Spleen (tissue), 7 donors: ENCODE data around the gene SUN5.

Experiments used
- POLR2A ChIP-seq, 3 donors: fragments of 450-650 bp; IDR thresholded peaks; one replicate each; pipeline ENCODE4 v1.5.1; 2017; ENCODE audit warnings: antibody characterized with exemption in 3 of 3, mild to moderate bottlenecking in 1 of 3
- TF ChIP-seq, protein P1 (sequence below), 11 experiments: fragments of 200-600 bp in 7 of 11; fragments of 450-650 bp in 4 of 11; sonication (generic) in 4 of 11; IDR thresholded peaks in 8 of 11; conservative IDR thresholded peaks in 3 of 11; 1 replicate in 7 of 11; 2 replicates in 4 of 11; pipeline versions ENCODE4 v1.4.0 to v1.8.0; 2016 to 2021; ENCODE audit warnings: antibody characterized with exemption in 11 of 11, inconsistent platforms in 4 of 11, mild to moderate bottlenecking in 1 of 11
- donor health status: DM: no; HTN: no; CAD: no; lungs with moderate emphysema.
- donor health status: DM: no; HTN: no; CAD: no.
- donor health status: DM: no; HTN: no; CAD: no.

GRCh38 chr20:32970973-32971300 is 33.3 kb downstream of the SUN5 start:
- TF ChIP-seq, protein P1, sequence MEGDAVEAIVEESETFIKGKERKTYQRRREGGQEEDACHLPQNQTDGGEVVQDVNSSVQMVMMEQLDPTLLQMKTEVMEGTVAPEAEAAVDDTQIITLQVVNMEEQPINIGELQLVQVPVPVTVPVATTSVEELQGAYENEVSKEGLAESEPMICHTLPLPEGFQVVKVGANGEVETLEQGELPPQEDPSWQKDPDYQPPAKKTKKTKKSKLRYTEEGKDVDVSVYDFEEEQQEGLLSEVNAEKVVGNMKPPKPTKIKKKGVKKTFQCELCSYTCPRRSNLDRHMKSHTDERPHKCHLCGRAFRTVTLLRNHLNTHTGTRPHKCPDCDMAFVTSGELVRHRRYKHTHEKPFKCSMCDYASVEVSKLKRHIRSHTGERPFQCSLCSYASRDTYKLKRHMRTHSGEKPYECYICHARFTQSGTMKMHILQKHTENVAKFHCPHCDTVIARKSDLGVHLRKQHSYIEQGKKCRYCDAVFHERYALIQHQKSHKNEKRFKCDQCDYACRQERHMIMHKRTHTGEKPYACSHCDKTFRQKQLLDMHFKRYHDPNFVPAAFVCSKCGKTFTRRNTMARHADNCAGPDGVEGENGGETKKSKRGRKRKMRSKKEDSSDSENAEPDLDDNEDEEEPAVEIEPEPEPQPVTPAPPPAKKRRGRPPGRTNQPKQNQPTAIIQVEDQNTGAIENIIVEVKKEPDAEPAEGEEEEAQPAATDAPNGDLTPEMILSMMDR (IDR thresholded peaks at IDR 0.05 in 8 of 11, conservative IDR thresholded peaks at IDR 0.05 in 3 of 11): no peak
- no peak for TF ChIP-seq POLR2A (IDR thresholded peaks at IDR 0.05)
